ENCODE measurements around the gene FGD2.

DNA sequence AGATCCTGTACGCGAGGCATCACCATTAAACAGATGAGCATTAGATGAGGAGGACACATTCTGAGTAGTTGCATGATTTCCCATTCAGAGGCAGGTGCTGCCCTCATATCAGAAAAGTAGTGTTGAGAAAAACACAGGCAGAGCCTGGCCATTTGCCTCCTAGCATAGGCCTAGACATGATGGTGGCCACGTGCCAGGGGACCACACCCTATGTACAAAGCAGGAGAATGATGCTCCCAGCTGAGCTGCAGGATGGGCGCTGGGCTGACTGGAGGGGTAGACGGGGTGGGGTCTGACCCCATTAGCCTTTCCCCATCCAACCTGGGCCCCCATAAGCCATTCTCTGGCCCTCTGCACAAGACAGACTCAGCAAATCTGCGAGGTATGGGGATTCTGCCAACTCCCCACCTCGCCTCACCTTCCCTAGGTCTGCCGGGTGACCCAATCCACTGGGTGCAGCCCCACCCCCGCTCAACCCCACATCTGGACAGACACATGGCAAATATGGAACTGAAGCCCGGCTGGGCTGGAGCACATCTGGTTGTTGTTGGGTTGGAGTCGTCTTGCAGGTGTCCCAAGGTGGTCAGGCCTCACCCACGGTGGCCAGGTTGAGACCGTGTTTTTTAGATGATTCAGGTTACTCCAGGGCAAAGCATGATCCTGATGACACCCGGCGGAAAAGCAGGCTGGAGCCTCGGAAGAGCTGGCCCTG is 37.0 kb upstream of the FGD2 start:
- TF ChIP-seq, protein P1, sequence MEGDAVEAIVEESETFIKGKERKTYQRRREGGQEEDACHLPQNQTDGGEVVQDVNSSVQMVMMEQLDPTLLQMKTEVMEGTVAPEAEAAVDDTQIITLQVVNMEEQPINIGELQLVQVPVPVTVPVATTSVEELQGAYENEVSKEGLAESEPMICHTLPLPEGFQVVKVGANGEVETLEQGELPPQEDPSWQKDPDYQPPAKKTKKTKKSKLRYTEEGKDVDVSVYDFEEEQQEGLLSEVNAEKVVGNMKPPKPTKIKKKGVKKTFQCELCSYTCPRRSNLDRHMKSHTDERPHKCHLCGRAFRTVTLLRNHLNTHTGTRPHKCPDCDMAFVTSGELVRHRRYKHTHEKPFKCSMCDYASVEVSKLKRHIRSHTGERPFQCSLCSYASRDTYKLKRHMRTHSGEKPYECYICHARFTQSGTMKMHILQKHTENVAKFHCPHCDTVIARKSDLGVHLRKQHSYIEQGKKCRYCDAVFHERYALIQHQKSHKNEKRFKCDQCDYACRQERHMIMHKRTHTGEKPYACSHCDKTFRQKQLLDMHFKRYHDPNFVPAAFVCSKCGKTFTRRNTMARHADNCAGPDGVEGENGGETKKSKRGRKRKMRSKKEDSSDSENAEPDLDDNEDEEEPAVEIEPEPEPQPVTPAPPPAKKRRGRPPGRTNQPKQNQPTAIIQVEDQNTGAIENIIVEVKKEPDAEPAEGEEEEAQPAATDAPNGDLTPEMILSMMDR (IDR thresholded peaks at IDR 0.05) = no peak
- TF ChIP-seq POLR2A (IDR thresholded peaks at IDR 0.05) = no peak

Data from testis (tissue), 2 donors.